HepG2 (cell line): ENCODE results near the gene CALY. TPM values are rescaled to one million over a fixed set of nuclear protein-coding genes. Genes with fewer than 3 reads are reported as not detected.

Source experiments
- ATF7-NPFF ChIP-seq: sonication (generic); formaldehyde crosslinking; IDR thresholded peaks from 2 replicates; pipeline ENCODE4 v1.8.1; 2023; ENCODE audit warnings: mild to moderate bottlenecking, low read depth, missing genetic modification reagents, moderate library complexity
- BHLHE40 ChIP-seq: IDR thresholded peaks from 2 replicates; pipeline ENCODE4 v1.6.1; 2011; ENCODE audit warnings: low read length, improper control_type of control experiment
- CBX1 ChIP-seq: IDR thresholded peaks from one replicate; pipeline ENCODE4 v1.6.1; 2016; ENCODE audit warnings: antibody characterized with exemption, low read depth
- EEA1 ChIP-seq: sonication (generic); formaldehyde crosslinking; IDR thresholded peaks from 2 replicates; pipeline ENCODE4 v1.5.1; 2020; ENCODE audit warnings: mild to moderate bottlenecking, missing genetic modification reagents, borderline replicate concordance
- FOXC1 ChIP-seq: sonication (generic); formaldehyde crosslinking; IDR thresholded peaks from 2 replicates; pipeline ENCODE4 v1.8.0; 2022; ENCODE audit warnings: mild to moderate bottlenecking, missing genetic modification reagents, borderline replicate concordance
- GABPB1 ChIP-seq: IDR thresholded peaks from 2 replicates; pipeline ENCODE4 v1.6.1; 2016; ENCODE audit warnings: mild to moderate bottlenecking, missing genetic modification reagents, moderate library complexity, missing compliant biosample characterization
- HNRNPLL ChIP-seq: fragments of 200-400 bp; formaldehyde crosslinking; IDR thresholded peaks from 2 replicates; pipeline ENCODE4 v1.6.1; 2017; ENCODE audit warnings: mild to moderate bottlenecking, low read depth, low read length; ENCODE audit not compliant: poor library complexity, severe bottlenecking
- KLF16 ChIP-seq, 2 experiments: sonication (generic) in 1 of 2; formaldehyde crosslinking in 1 of 2; IDR thresholded peaks; 2 replicates each; pipeline versions ENCODE4 v1.6.1 to v1.8.0; 2016 to 2023; ENCODE audit warnings: missing genetic modification reagents in 2 of 2, missing compliant biosample characterization in 1 of 2
- MTA1 ChIP-seq: sonication (generic); formaldehyde crosslinking; IDR thresholded peaks from 2 replicates; pipeline ENCODE4 v1.4.0; 2020; ENCODE audit warnings: missing genetic modification reagents, mild to moderate bottlenecking, borderline replicate concordance
- NR0B2 ChIP-seq: sonication (generic); formaldehyde crosslinking; IDR thresholded peaks from 2 replicates; pipeline ENCODE4 v1.4.0; 2020; ENCODE audit warnings: mild to moderate bottlenecking, missing genetic modification reagents
- PRMT3 ChIP-seq: sonication (generic); formaldehyde crosslinking; IDR thresholded peaks from 2 replicates; pipeline ENCODE4 v1.8.1; 2022; ENCODE audit warnings: low read depth, mild to moderate bottlenecking, moderate library complexity, missing genetic modification reagents, borderline replicate concordance
- RXRB ChIP-seq: IDR thresholded peaks from 2 replicates; pipeline ENCODE4 v1.6.1; 2016; ENCODE audit warnings: borderline replicate concordance, missing genetic modification reagents, missing compliant biosample characterization
- SAP130 ChIP-seq: IDR thresholded peaks from 2 replicates; pipeline ENCODE4 v1.6.1; 2016; ENCODE audit warnings: low read depth
- SP1 ChIP-seq, 2 experiments: fragments of 450-650 bp in 1 of 2; sonication (generic) in 1 of 2; formaldehyde crosslinking in 1 of 2; IDR thresholded peaks; 2 replicates each; pipeline versions ENCODE4 v1.4.0 to v1.6.1; 2016 to 2020; ENCODE audit warnings: missing genetic modification reagents in 1 of 2
- SP5 ChIP-seq: IDR thresholded peaks from 2 replicates; pipeline ENCODE4 v1.6.1; 2016; ENCODE audit warnings: low read depth, borderline replicate concordance
- SRSF4 ChIP-seq: fragments of 200-400 bp; formaldehyde crosslinking; IDR thresholded peaks from one replicate; pipeline ENCODE4 v1.6.1; 2018; ENCODE audit warnings: mild to moderate bottlenecking, low read depth, low read length, moderate library complexity; ENCODE audit not compliant: poor library complexity, severe bottlenecking
- TARDBP ChIP-seq: sonication (generic); formaldehyde crosslinking; IDR thresholded peaks from 2 replicates; pipeline ENCODE4 v1.8.0; 2022; ENCODE audit warnings: mild to moderate bottlenecking, missing genetic modification reagents
- ZBTB25 ChIP-seq: IDR thresholded peaks from 2 replicates; pipeline ENCODE4 v1.6.1; 2018; ENCODE audit warnings: missing genetic modification reagents
- ZFY ChIP-seq: sonication (generic); formaldehyde crosslinking; IDR thresholded peaks from 2 replicates; pipeline ENCODE4 v1.4.0; 2020; ENCODE audit warnings: missing genetic modification reagents
- ZNF446 ChIP-seq: sonication (generic); formaldehyde crosslinking; IDR thresholded peaks from 2 replicates; pipeline ENCODE4 v1.5.0; 2020; ENCODE audit warnings: mild to moderate bottlenecking, missing genetic modification reagents
- ZNF501 ChIP-seq: sonication (generic); formaldehyde crosslinking; IDR thresholded peaks from 2 replicates; pipeline ENCODE4 v1.5.1; 2020; ENCODE audit warnings: mild to moderate bottlenecking, moderate library complexity, missing genetic modification reagents
- ZNF556 ChIP-seq: sonication (generic); formaldehyde crosslinking; IDR thresholded peaks from 2 replicates; pipeline ENCODE4 v1.4.0; 2020; ENCODE audit warnings: mild to moderate bottlenecking, missing genetic modification reagents, borderline replicate concordance
- ZUFSP ChIP-seq: sonication (generic); formaldehyde crosslinking; IDR thresholded peaks from 2 replicates; pipeline ENCODE4 v1.9.0; 2021; ENCODE audit warnings: missing genetic modification reagents, mild to moderate bottlenecking, borderline replicate concordance
- polyA plus RNA-seq, 8 experiments: library from polyadenylated mRNA; depleted of rRNA in 3 of 8; stranded (reverse) in 7 of 8; unstranded in 1 of 8; fragments of >200 nt; fragmentation: Illumina TruSeq in 4 of 8; extraction: Trizol in 4 of 8; gene quantifications; 2 replicates each; pipeline versions ENCODE4 v1.2.1 to v1.2.3, GENCODE V29; 2011 to 2016; ENCODE audit warnings: low read depth in 4 of 8, missing spikeins in 1 of 8, mixed read lengths in 1 of 8; ENCODE audit not compliant: insufficient read depth in 1 of 8
- total RNA-seq, 5 experiments: library from RNA; depleted of rRNA; stranded (reverse); fragments of >200 nt; fragmentation: Illumina TruSeq; extraction: Trizol; gene quantifications; 2 replicates each; pipeline ENCODE4 v1.2.3, GENCODE V29; 2016; ENCODE audit warnings: low read depth in 1 of 5
- TF ChIP-seq, protein P1 (sequence below): sonication (generic); formaldehyde crosslinking; IDR thresholded peaks from 2 replicates; pipeline ENCODE4 v1.4.0; 2020; ENCODE audit warnings: mild to moderate bottlenecking, missing genetic modification reagents

Gene CALY
- total and polyA plus RNA-seq, 2 of the 13 experiments (the other 11 are each of a cell fraction or from before 2014, with no cell fraction given): 0.08 TPM; not detected in 1

- TF ChIP-seq ATF7-NPFF (no peak), SRSF4 (no peak), NR0B2 (no peak), ZFY (CRISPR knock-in tag) (peak; percentile 69), ZNF501 (CRISPR knock-in tag) (peak; percentile 53; the same call in 1 of the 2 replicates), PRMT3 (CRISPR knock-in tag) (no peak), EEA1 (CRISPR knock-in tag) (no peak), SAP130 (peak; percentile 33; the same call in 1 of the 2 replicates), TARDBP (CRISPR knock-in tag) (0 out of 2 replicates have a peak, but pooled peaks have one; percentile 41), SP1 (IDR thresholded peaks at IDR 0.05) (no peak), SP1 (CRISPR knock-in tag; IDR thresholded peaks at IDR 0.05) (no peak), GABPB1 (CRISPR knock-in tag) (peak; percentile 47; the same call in 1 of the 2 replicates), RXRB (CRISPR knock-in tag) (peak; percentile 65; the same call in 1 of the 2 replicates), MTA1 (CRISPR knock-in tag) (peak; percentile 40; the same call in 1 of the 2 replicates), ZNF446 (CRISPR knock-in tag) (no peak), ZUFSP (CRISPR knock-in tag) (no peak), ZNF556 (CRISPR knock-in tag) (peak; percentile 38; the same call in 1 of the 2 replicates), CBX1 (no peak), ZBTB25 (CRISPR knock-in tag) (peak; percentile 22; the same call in 1 of the 2 replicates), FOXC1 (CRISPR knock-in tag) (no peak; the same call in 1 of the 2 replicates), BHLHE40 (no peak), HNRNPLL (peak; percentile 74), SP5 (CRISPR knock-in tag) (peak; percentile 15; the same call in 1 of the 2 replicates), KLF16 (CRISPR knock-in tag; IDR thresholded peaks at IDR 0.05) (peak in 1 of 2 experiments; percentile 69; a peak in 1 of 4 replicates)
- TF ChIP-seq, protein P1, sequence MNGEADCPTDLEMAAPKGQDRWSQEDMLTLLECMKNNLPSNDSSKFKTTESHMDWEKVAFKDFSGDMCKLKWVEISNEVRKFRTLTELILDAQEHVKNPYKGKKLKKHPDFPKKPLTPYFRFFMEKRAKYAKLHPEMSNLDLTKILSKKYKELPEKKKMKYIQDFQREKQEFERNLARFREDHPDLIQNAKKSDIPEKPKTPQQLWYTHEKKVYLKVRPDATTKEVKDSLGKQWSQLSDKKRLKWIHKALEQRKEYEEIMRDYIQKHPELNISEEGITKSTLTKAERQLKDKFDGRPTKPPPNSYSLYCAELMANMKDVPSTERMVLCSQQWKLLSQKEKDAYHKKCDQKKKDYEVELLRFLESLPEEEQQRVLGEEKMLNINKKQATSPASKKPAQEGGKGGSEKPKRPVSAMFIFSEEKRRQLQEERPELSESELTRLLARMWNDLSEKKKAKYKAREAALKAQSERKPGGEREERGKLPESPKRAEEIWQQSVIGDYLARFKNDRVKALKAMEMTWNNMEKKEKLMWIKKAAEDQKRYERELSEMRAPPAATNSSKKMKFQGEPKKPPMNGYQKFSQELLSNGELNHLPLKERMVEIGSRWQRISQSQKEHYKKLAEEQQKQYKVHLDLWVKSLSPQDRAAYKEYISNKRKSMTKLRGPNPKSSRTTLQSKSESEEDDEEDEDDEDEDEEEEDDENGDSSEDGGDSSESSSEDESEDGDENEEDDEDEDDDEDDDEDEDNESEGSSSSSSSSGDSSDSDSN: peak; percentile 66
These were observed 7.0 kb downstream of the CALY start (continued) for GRCh38 chr10:133329491-133330202.
